ENCODE measurements around the gene RIN1. TPM values are rescaled to one million over a fixed set of nuclear protein-coding genes. Genes with fewer than 3 reads are reported as not detected.

Gene RIN1
- total and polyA plus RNA-seq, 9 of the 15 experiments (the other 6 are each of a cell fraction or from before 2014, with no cell fraction given), result 0.01 to 1.2 (median 0.45) TPM; not detected in 1

- TF ChIP-seq ZNF398 (CRISPR knock-in tag; IDR thresholded peaks at IDR 0.05), result no peak
- no peak for TF ChIP-seq ZZZ3 (IDR thresholded peaks at IDR 0.05)
- TF ChIP-seq ZNF277 (CRISPR knock-in tag; IDR thresholded peaks at IDR 0.05; ENCODE audit: borderline replicate concordance), result no peak
- no peak for TF ChIP-seq MCM5 (IDR thresholded peaks at IDR 0.05; ENCODE audit: low read depth)
- no peak for TF ChIP-seq HEY1 (CRISPR knock-in tag; IDR thresholded peaks at IDR 0.05; ENCODE audit: borderline replicate concordance)
- no peak for TF ChIP-seq ZNF408 (CRISPR knock-in tag; IDR thresholded peaks at IDR 0.05; ENCODE audit: low read depth)
- TF ChIP-seq PKNOX1 (IDR thresholded peaks at IDR 0.05), result no peak
- no peak for TF ChIP-seq FIP1L1 (IDR thresholded peaks at IDR 0.05; ENCODE audit: low read depth, low read length, poor library complexity, severe bottlenecking)
- TF ChIP-seq SMARCB1 (IDR thresholded peaks at IDR 0.05; ENCODE audit: insufficient read length, low read depth), result no peak
- no peak for TF ChIP-seq NR2C1 (IDR thresholded peaks at IDR 0.05)
- TF ChIP-seq NR2C1 (tag; IDR thresholded peaks at IDR 0.05), result no peak
- no peak for TF ChIP-seq ZNF507 (tag; conservative IDR thresholded peaks at IDR 0.05)
- TF ChIP-seq FUS (optimal IDR thresholded peaks at IDR 0.05; ENCODE audit: low read depth, low read length), result no peak
- TF ChIP-seq ZKSCAN3 (CRISPR knock-in tag; IDR thresholded peaks at IDR 0.05), result no peak
- TF ChIP-seq, protein P1, sequence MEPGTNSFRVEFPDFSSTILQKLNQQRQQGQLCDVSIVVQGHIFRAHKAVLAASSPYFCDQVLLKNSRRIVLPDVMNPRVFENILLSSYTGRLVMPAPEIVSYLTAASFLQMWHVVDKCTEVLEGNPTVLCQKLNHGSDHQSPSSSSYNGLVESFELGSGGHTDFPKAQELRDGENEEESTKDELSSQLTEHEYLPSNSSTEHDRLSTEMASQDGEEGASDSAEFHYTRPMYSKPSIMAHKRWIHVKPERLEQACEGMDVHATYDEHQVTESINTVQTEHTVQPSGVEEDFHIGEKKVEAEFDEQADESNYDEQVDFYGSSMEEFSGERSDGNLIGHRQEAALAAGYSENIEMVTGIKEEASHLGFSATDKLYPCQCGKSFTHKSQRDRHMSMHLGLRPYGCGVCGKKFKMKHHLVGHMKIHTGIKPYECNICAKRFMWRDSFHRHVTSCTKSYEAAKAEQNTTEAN (CRISPR knock-in tag; IDR thresholded peaks at IDR 0.05), result no peak
- 0 out of 2 replicates have a peak, but pooled peaks have one; percentile 12 for TF ChIP-seq CREB1 (IDR thresholded peaks at IDR 0.05)
- no peak for TF ChIP-seq CREB1 (CRISPR knock-in tag; IDR thresholded peaks at IDR 0.05)
- TF ChIP-seq NBN (IDR thresholded peaks at IDR 0.05; ENCODE audit: low read depth), result no peak
- TF ChIP-seq TRIM28 (IDR thresholded peaks at IDR 0.05), result no peak
- TF ChIP-seq HSF4 (CRISPR knock-in tag; IDR thresholded peaks at IDR 0.05; ENCODE audit: borderline replicate concordance), result no peak
- TF ChIP-seq MLX (CRISPR knock-in tag; conservative IDR thresholded peaks at IDR 0.05), result no peak
Observed at GRCh38 chr11:66371627-66372415, 35.6 kb upstream of the RIN1 start, which contains the start of gene SLC29A2 (continued).

Data from K562 (cell line).